ENCODE data around the gene GPR3. TPM values are rescaled to one million over a fixed set of nuclear protein-coding genes. Genes with fewer than 3 reads are reported as not detected.

The GPR3 gene
- total and polyA plus RNA-seq, 4 experiments from 2014 or later, result not detected

DNA sequence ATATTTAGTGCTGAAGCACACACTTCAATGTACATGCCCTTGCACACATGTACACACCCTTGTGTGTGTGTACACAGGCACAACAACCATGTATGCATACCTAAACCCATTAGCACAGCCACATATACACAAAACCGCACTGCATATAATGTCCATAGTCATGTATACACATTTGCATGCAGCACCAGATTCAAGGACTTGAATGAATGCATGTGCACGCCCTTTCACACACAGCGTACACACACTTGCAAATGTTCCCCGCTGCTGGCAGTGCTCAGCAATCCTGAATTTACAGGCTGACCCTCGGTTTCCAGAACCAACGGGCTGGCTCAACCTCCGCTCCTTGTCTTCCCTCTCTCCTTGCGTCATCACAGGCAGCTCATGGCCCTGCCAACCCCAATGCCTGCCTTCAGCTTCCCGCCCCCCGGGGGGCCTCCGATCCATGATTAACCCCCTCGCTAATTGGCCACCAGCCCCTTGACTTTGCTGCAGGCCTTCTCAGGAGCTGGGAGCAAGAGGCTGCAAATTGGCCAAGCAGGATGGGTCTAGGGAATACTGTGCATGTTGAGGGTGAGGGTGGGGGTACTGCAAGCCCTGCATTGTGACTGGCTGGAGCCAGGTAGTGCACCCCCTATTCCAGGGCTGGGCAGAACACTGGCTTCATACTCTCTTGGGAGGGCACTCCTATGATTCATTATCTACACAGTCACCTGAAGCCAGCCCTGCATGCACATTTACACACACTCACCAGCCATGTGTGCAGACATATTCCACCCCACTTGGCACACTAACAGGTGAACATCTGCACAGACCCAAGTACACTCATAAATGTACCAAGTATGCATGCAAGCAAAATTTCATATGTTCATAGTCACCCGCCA lies 7.9 kb downstream of the GPR3 start:
- Mint-ChIP-seq H3K4me1 (peaks cover 3 to 18% (median 10%) of the 10 kb centered on the region in 4 donors), H3K9me3 (no peaks in the 10 kb centered on the region), H3K27me3 (no peaks in the 10 kb centered on the region), H3K36me3 (peaks cover 0 to 5% of the 10 kb centered on the region in 2 donors), H3K27ac (peak overlapping the region in 4 of 7 donors; percentile 60 to 85 (median 68)), H3K4me3 (peak overlapping the region in 1 of 8 donors; percentile 10)
- Histone ChIP-seq H3K4me3 (ENCODE audit: low read length in 2 of 2) (no peak overlapping the region), H3K27me3 (ENCODE audit: insufficient read depth, low read length) (no peaks in the 10 kb centered on the region), H3K27ac (ENCODE audit: low read depth, low read length) (no peak overlapping the region), H3K9me3 (ENCODE audit: control insufficient read depth in 1 of 2, low read length in 2 of 2) (no peaks in the 10 kb centered on the region), H3K4me1 (ENCODE audit: insufficient read depth, low read length) (peaks cover 4% of the 10 kb centered on the region), H3K36me3 (ENCODE audit: insufficient read depth, low read length) (no peaks in the 10 kb centered on the region)
- DNase-seq, result no peak
- intact Hi-C loops (cut with micrococcal nuclease), result no loop called here
- ChIA-PET CTCF (ENCODE audit: partially characterized antibody) (interaction anchor here (1.5 to 13.9 kb wide), 3 partner anchors 12 to 207 kb away, joined by 3 to 317 read pairs (median 75); partner anchors contain the start of gene AHDC1), POLR2A (ENCODE audit: partially characterized antibody) (interaction anchor here (0.5 to 1.2 kb wide), 3 partner anchors 73 to 208 kb away, joined by 3 to 4 read pairs (median 3); no protein-coding TSS in a partner anchor)

DNA sequence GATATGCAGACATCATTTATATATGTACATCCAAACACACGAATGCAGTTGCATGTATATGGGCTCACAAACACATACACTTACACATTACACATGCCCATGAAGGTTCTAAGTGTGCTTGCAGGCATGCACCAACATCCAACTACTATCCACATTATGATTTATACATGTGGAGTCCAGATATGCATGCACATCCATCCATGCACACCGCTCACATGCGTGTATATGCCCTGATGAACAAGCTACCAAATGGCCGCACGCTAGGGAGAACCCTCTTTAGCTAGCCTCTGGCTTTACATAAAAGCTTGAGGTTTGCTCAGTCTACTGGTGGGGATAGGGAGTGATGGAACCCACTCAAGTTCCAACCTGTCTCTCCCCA lies 8.5 kb downstream of the GPR3 start:
- DNase-seq, result no peak
- Mint-ChIP-seq H3K27ac (peak overlapping the region in 2 of 7 donors; percentile 32 to 60), H3K9me3 (no peaks in the 10 kb centered on the region), H3K27me3 (no peaks in the 10 kb centered on the region), H3K4me3 (no peak overlapping the region), H3K36me3 (peaks cover 0 to 10% of the 10 kb centered on the region in 2 donors), H3K4me1 (peaks cover 3 to 18% (median 9%) of the 10 kb centered on the region in 4 donors)
- no peak overlapping the region for H3K4me3 ChIP-seq (ENCODE audit: low read length in 2 of 2)
- ChIA-PET CTCF (ENCODE audit: partially characterized antibody) (interaction anchor here (1.1 to 13.9 kb wide), 8 partner anchors 13 to 269 kb away, joined by 3 to 317 read pairs (median 3); no protein-coding TSS in a partner anchor), POLR2A (ENCODE audit: partially characterized antibody) (interaction anchor here (0.5 to 1.2 kb wide), 2 partner anchors 73 to 75 kb away, joined by 3 to 4 read pairs; no protein-coding TSS in a partner anchor)
- no peaks in the 10 kb centered on the region for H3K4me1 ChIP-seq (ENCODE audit: insufficient read depth, low read length)
- H3K36me3 ChIP-seq (ENCODE audit: insufficient read depth, low read length), result no peaks in the 10 kb centered on the region
- no peaks in the 10 kb centered on the region for H3K9me3 ChIP-seq (ENCODE audit: control insufficient read depth in 1 of 2, low read length in 2 of 2)
- intact Hi-C loops (cut with micrococcal nuclease), result no loop called here
- H3K27ac ChIP-seq (ENCODE audit: low read depth, low read length), result no peak overlapping the region
- no peaks in the 10 kb centered on the region for H3K27me3 ChIP-seq (ENCODE audit: insufficient read depth, low read length)

DNA sequence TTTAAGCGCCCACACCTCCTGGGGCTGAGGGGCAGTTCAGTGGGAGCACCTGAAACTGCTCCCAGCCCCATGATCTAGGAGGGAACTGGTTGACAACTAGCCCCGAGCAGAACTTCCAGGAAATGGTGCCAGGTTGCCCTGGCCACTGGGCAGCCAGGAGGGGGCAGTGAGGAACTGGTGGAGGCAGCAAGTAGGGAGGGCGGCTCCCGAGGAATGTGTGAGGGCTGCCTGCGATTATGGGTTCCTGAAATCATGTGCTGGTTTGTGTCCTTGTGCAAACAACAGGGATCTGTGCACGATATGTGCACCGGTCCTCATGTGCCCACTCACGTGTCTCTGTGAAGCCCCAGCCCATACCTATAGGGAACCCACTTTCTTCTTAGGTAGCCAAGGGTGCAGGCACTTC lies 9.9 kb downstream of the GPR3 start:
- H3K9me3 Mint-ChIP-seq, result no peaks in the 10 kb centered on the region
- POLR2A ChIA-PET (ENCODE audit: partially characterized antibody), result interaction anchor here (0.5 to 1.4 kb wide), 4 partner anchors 117 to 270 kb away, joined by 3 to 6 read pairs (median 4); partner anchors contain the start of gene IFI6

DNA sequence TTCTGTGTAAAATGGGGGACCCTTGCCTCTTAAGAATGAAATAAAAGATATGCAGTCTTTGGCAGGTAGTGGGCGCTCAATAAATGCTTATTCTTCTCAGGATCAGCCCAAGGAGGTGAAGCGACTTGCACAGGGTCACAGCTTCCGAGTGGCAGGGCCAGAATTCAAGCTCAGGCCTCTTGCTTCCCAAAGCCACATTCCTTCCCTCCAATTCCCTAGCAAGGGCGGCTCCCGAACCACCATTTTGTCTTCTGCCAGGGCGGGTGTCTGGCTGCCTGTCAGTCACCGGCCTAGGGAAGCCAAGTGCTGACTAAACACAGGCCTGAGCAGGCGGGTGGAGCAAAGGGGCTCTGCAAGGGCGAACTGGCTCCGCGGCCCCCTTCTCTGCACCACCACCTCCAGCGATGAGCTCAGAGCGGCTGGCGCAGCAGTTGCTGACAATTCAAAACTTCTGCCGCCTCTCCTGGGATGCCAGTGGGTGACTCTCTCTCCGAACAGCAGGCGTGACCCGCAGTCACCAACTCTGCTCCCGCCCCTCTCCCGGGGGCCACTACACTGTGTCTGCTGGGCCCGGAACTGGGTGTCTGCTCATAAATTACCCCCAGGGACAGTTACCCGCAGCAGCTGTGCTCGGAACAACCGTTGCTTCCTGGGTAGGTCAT lies 10.8 kb downstream of the GPR3 start:
- Mint-ChIP-seq H3K4me1 (peaks cover 3 to 18% (median 9%) of the 10 kb centered on the region in 4 donors), H3K27me3 (no peaks in the 10 kb centered on the region), H3K36me3 (peaks cover 5 to 29% of the 10 kb centered on the region in 2 donors), H3K9me3 (no peaks in the 10 kb centered on the region), H3K4me3 (no peak overlapping the region), H3K27ac (peak overlapping the region in 6 of 7 donors; percentile 57 to 80 (median 75))
- H3K27ac ChIP-seq (ENCODE audit: low read depth, low read length), result no peak overlapping the region
- POLR2A ChIA-PET (ENCODE audit: partially characterized antibody), result interaction anchor here (0.9 to 1.4 kb wide), 2 partner anchors 260 to 269 kb away, joined by 3 to 6 read pairs; partner anchors contain the start of gene IFI6
- H3K4me3 ChIP-seq (ENCODE audit: low read length in 2 of 2), result no peak overlapping the region
- DNase-seq, result no peak
- intact Hi-C loops (cut with micrococcal nuclease), result loop anchor here (1.0 kb wide), 1 partner anchor 260 kb away; no protein-coding TSS in a partner anchor
- no peaks in the 10 kb centered on the region for H3K4me1 ChIP-seq (ENCODE audit: insufficient read depth, low read length)
- no peaks in the 10 kb centered on the region for H3K9me3 ChIP-seq (ENCODE audit: control insufficient read depth in 1 of 2, low read length in 2 of 2)
- CTCF ChIA-PET (ENCODE audit: partially characterized antibody), result interaction anchor here (0.8 to 13.9 kb wide), 18 partner anchors 8 to 291 kb away, joined by 3 to 317 read pairs (median 4); no protein-coding TSS in a partner anchor
- peaks cover 9% of the 10 kb centered on the region for H3K36me3 ChIP-seq (ENCODE audit: insufficient read depth, low read length)
- no peaks in the 10 kb centered on the region for H3K27me3 ChIP-seq (ENCODE audit: insufficient read depth, low read length)

More for the DNA sequence above, 9.9 kb downstream of the GPR3 start:
- Mint-ChIP-seq H3K4me3 (no peak overlapping the region), H3K27me3 (no peaks in the 10 kb centered on the region), H3K4me1 (peaks cover 3 to 18% (median 9%) of the 10 kb centered on the region in 4 donors), H3K36me3 (peaks cover 0 to 21% of the 10 kb centered on the region in 2 donors), H3K27ac (peak overlapping the region in 3 of 7 donors; percentile 3 to 79 (median 23))
- H3K36me3 ChIP-seq (ENCODE audit: insufficient read depth, low read length), result peaks cover under 1% of the 10 kb centered on the region
- CTCF ChIA-PET (ENCODE audit: partially characterized antibody), result interaction anchor here (0.7 to 13.9 kb wide), 19 partner anchors 8 to 290 kb away, joined by 3 to 317 read pairs (median 4); no protein-coding TSS in a partner anchor
- H3K27me3 ChIP-seq (ENCODE audit: insufficient read depth, low read length), result no peaks in the 10 kb centered on the region
- H3K4me1 ChIP-seq (ENCODE audit: insufficient read depth, low read length), result no peaks in the 10 kb centered on the region
- no peak overlapping the region for H3K4me3 ChIP-seq (ENCODE audit: low read length in 2 of 2)
- no peak for DNase-seq
- H3K9me3 ChIP-seq (ENCODE audit: control insufficient read depth in 1 of 2, low read length in 2 of 2), result no peaks in the 10 kb centered on the region
- intact Hi-C loops (cut with micrococcal nuclease), result loop anchor here (1.0 kb wide), 1 partner anchor 204 kb away; no protein-coding TSS in a partner anchor
- H3K27ac ChIP-seq (ENCODE audit: low read depth, low read length), result no peak overlapping the region

DNA sequence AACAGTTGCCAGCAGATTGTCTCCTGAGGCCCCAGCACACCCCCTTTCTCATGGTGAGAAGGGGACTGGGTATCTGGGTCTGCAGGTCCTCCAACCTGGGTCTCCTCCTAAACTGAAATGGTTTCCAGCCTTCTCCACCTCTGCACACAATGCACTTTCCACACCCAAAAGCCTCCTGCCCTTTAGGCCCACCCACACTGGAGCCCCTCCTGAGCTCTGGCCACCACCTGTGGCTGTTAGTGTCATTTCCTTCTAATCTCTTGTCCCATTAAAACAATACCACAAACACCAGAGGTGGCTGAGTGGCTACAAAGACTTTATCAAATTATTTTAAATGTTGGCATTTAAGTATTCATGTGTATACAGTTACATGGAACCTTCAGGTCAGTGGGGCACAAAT lies 11.5 kb downstream of the GPR3 start:
- Histone ChIP-seq H3K27me3 (ENCODE audit: insufficient read depth, low read length) (no peaks in the 10 kb centered on the region), H3K4me1 (ENCODE audit: insufficient read depth, low read length) (no peaks in the 10 kb centered on the region), H3K9me3 (ENCODE audit: control insufficient read depth in 1 of 2, low read length in 2 of 2) (no peaks in the 10 kb centered on the region), H3K27ac (ENCODE audit: low read depth, low read length) (no peak overlapping the region), H3K36me3 (ENCODE audit: insufficient read depth, low read length) (peaks cover 16% of the 10 kb centered on the region), H3K4me3 (ENCODE audit: low read length in 2 of 2) (no peak overlapping the region)
- H3K4me3 Mint-ChIP-seq, result no peak overlapping the region
- H3K36me3 Mint-ChIP-seq, result peaks cover 11 to 36% of the 10 kb centered on the region in 2 donors
- H3K27me3 Mint-ChIP-seq, result no peaks in the 10 kb centered on the region
- intact Hi-C loops (cut with micrococcal nuclease), result loop anchor here (1.0 kb wide), 1 partner anchor 259 kb away; no protein-coding TSS in a partner anchor
- ChIA-PET POLR2A (ENCODE audit: partially characterized antibody) (no interaction called here), CTCF (ENCODE audit: partially characterized antibody) (interaction anchor here (1.0 to 13.9 kb wide), 7 partner anchors 7 to 259 kb away, joined by 3 to 317 read pairs (median 6); no protein-coding TSS in a partner anchor)
- no peaks in the 10 kb centered on the region for H3K9me3 Mint-ChIP-seq
- H3K27ac Mint-ChIP-seq, result peak overlapping the region in 6 of 7 donors; percentile 39 to 91 (median 82)
- no peak for DNase-seq
- H3K4me1 Mint-ChIP-seq, result peaks cover 3 to 18% (median 10%) of the 10 kb centered on the region in 4 donors

DNA sequence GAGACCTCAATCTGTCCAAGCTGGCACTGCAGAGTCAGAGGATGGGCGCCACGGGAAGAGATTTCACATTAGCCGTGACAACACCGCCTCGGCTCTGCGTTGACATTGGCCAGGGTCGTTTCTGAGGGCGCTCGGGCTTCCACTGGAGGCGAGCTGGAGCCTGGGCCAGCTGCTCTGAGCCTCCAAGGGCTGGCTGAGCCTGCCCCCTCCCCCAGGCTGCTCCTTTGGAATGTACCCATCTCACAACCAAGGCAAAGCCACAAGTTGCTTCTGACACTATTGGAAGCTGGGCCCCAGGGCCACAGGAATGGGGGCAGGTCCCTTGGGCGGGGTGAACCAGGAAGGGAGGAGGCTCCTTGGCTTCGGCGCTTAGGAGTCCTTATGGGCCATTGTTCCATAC lies 12.7 kb downstream of the GPR3 start:
- CTCF ChIA-PET (ENCODE audit: partially characterized antibody), result interaction anchor here (0.9 to 13.9 kb wide), 4 partner anchors 11 to 264 kb away, joined by 3 to 317 read pairs (median 4); partner anchors contain the start of gene AHDC1
- H3K27ac ChIP-seq (ENCODE audit: low read depth, low read length), result no peak overlapping the region
- Mint-ChIP-seq H3K27ac (peak overlapping the region in 1 of 7 donors; percentile 47), H3K9me3 (no peaks in the 10 kb centered on the region), H3K36me3 (peaks cover 11 to 43% of the 10 kb centered on the region in 2 donors), H3K4me3 (no peak overlapping the region), H3K27me3 (no peaks in the 10 kb centered on the region), H3K4me1 (peaks cover 3 to 18% (median 10%) of the 10 kb centered on the region in 4 donors)
- POLR2A ChIA-PET (ENCODE audit: partially characterized antibody), result no interaction called here
- H3K9me3 ChIP-seq (ENCODE audit: control insufficient read depth in 1 of 2, low read length in 2 of 2), result no peaks in the 10 kb centered on the region
- H3K36me3 ChIP-seq (ENCODE audit: insufficient read depth, low read length), result peaks cover 23% of the 10 kb centered on the region
- no peaks in the 10 kb centered on the region for H3K4me1 ChIP-seq (ENCODE audit: insufficient read depth, low read length)
- intact Hi-C loops (cut with micrococcal nuclease), result no loop called here
- H3K4me3 ChIP-seq (ENCODE audit: low read length in 2 of 2), result no peak overlapping the region
- DNase-seq, result no peak
- no peaks in the 10 kb centered on the region for H3K27me3 ChIP-seq (ENCODE audit: insufficient read depth, low read length)

Data from CD4-positive, alpha-beta memory T cell (primary cell).